ENCODE data around the gene IMPDH1.

The IMPDH1 gene

GRCh38 chr7:128405471-128406313 lies 4.1 kb downstream of the IMPDH1 start:
- peak; percentile 82 for DNase-seq (ENCODE audit: low spot score)

DNA sequence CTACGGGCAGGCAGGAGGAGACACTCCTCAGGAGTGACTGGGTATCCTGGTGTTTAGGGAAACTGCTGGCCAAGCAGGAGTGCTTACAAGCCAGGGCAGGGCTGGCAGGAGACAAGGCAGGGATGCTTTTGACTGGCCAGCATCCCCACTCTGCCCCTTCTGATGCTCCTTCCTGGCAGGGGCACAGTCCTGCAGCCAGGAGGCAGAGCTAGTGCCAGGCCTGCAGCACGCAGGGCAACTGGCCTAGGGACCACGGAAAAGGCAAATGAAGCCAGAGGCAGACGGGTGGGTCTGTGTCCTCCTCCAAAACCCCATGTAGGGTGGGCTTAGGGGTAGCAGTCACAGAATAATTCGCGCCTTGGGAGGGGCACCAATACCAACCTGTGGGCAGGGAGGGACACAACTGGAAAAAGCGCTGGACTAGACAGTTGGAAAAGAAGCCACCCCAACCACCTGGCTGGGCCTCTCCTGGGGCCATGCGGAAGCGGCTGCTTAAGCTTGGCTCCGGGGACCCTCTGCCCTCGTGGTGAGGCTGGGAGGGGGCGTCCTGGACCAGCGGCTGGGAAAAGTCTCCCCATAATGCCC lies 4.8 kb downstream of the IMPDH1 start:
- DNase-seq (ENCODE audit: low spot score), result no peak

DNA sequence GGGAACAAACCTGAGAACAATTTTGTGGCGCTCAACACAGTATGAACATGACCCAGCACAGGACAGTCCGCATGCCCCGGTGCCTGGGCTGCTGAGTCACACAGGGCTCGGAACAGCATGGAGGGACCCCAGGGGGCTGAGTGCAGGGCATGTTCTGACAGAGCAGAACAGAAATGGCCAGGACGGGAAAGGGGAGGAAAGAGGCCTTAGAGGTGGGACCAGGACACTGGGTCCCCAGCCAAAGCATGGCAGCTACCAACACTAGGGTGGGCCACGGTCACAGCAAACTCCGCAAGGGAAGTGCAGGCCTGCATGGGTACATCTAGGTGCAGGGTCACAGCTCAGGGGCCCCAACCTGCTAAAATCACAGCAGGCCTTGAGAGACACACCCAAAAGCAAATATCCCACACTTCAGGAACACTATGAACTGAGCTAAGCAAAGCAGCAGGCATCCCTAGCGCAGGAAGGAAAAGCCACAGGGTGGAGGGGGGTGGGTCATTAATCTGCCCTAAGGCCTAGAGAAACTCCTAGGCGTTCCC lies 5.6 kb downstream of the IMPDH1 start:
- DNase-seq (ENCODE audit: low spot score), result no peak

GRCh38 chr7:128403676-128404075 lies 6.1 kb downstream of the IMPDH1 start:
- DNase-seq (ENCODE audit: low spot score), result no peak

DNA sequence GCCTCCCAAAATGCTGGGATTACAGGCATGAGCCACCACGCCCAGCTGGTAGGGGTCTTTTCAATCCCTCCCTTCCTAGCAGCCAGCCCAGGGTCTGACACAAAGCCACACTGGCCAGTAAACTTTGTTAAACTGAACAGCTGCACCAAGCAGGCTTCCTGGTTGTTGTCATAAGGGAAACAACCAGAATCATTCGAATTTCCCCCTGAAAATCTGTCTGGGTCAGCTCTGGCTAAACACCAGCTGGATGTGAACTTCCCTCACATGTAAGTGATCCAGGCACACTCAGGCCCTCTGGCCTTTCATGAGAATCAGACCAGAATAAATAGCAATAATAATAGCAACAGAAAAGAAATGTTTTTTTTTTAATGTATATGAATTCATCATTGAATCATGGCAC lies 7.4 kb downstream of the IMPDH1 start:
- DNase-seq (ENCODE audit: low spot score), result no peak

GRCh38 chr7:128400566-128400965 lies 9.2 kb downstream of the IMPDH1 start:
- no peak for DNase-seq (ENCODE audit: low spot score)

DNA sequence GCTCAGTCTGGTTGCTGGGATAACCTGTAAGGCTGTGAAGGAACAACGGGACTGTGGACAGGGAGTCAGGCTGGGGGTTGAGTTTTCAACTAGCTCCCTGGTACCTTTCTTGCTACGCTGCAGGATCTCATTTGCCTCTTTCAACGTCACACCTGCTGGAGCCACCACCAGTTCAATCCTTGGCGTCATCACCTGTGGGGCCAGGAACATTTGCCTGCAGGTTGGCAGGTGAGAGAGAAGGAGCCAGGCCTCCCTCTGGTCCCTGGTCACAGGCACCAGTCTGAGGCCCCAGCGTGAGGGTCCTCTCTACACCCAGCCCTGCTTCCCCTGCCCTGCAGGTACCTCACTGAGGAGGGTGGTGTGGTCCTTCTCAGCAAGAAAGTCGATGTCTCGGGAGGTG lies 9.8 kb downstream of the IMPDH1 start:
- no peak for DNase-seq (ENCODE audit: low spot score)

DNA sequence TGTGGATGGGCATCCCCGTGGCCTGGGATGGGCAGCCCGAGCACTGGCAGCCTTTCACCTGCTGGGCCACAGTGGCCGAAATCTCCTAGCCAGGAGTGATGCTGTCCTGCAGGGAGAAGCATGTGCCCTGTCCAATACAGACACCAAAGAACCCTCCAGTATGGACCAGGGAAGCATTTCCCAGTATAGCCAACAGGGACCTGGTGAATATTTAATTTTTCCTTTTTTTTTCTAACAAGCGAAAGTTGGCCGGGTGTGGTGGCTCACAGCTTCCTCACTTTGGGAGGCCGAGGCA lies 11.0 kb downstream of the IMPDH1 start:
- no peak for DNase-seq (ENCODE audit: low spot score)

- DNase-seq (ENCODE audit: low spot score), result peak; percentile 49
Measured at GRCh38 chr7:128398016-128398840, 11.6 kb downstream of the IMPDH1 start.

DNA sequence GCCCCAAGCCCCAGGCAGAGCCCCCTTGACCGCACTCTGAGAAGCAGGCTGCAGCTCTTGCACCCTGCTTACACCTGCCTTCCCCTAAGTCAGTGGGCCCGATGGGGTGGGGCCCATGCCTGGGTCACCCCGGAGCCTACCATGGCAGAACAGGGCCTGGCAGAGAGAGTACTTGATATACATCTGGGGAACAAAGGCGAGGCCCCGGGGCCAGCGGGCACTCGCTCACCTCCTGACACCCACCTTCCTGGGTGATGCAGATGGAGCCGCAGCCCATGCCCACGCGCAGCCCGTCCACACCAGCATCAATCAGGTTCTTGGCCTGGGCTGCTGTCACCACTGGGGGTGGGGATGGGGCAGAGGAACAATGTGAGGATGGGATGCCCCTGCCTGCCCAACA lies 13.4 kb downstream of the IMPDH1 start:
- DNase-seq (ENCODE audit: low spot score), result no peak

DNA sequence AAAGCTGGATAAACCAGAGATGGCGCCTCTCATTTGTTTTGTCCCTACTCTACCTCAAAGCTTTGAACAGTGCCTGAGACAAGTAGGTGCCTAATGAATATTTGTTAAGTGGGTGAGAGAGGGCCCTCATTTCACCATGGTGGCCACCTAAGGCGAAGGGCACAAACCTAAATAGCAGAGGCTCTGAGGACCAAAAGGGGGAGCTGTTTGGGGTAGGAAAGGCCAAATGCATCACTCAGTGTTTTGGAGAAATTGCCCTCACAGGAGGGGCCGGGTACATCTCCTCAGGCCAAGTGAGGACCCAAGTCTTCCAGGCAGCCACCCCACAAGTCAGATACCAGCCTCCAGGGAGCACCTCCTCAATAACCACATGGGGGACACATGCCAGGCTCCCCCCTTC lies 14.0 kb downstream of the IMPDH1 start:
- no peak for DNase-seq (ENCODE audit: low spot score)

GRCh38 chr7:128394904-128395496 lies 14.8 kb downstream of the IMPDH1 start:
- DNase-seq (ENCODE audit: low spot score), result no peak

- no peak for DNase-seq (ENCODE audit: low spot score)
Measured at GRCh38 chr7:128393526-128394330, 16.1 kb downstream of the IMPDH1 start.

- no peak for DNase-seq (ENCODE audit: low spot score)
Measured at GRCh38 chr7:128392446-128393327, 17.1 kb downstream of the IMPDH1 start.

- no peak for DNase-seq (ENCODE audit: low spot score)
Measured at GRCh38 chr7:128391805-128392204, 18.0 kb downstream of the IMPDH1 start.

- no peak for DNase-seq (ENCODE audit: low spot score)
Measured at GRCh38 chr7:128390871-128391565, 18.8 kb downstream of the IMPDH1 start.

DNA sequence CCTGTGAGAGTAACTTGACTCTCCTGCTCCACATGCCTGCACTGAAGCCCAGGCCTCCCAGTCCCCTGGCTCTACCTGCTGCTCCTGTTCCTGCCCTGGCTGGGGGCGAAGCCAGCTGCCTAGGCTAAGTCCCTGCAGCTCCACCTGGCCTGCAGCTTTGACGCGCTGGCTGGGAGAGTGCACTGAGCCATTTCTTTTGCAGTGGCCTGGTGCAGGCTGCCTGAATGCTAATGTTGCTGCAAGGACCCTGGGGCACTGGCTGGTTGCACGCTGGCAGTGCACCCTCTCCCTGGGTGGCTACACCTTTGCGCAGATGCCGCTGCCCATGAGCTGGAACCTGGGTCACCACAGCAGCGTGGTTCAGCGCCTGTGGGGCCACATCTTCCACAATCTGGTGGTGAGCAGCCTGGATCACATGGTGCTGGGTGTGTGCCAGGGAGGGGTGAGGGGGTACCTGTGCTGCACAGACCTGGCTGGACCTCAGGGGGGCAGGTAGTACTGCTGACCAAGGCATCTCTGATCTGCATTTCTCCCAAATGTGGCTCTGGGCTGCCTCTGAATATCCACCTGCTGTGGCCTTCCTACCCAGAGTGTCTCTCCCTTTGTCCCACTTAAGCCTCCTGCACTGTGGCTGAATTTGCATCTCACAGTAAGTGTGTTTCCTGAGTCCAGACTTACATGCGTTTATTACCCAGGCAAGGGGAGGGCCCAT lies 20.0 kb downstream of the IMPDH1 start:
- no peak for DNase-seq (ENCODE audit: low spot score)

- DNase-seq (ENCODE audit: low spot score), result no peak
Measured at GRCh38 chr7:128389085-128389617, 20.6 kb downstream of the IMPDH1 start.

DNA sequence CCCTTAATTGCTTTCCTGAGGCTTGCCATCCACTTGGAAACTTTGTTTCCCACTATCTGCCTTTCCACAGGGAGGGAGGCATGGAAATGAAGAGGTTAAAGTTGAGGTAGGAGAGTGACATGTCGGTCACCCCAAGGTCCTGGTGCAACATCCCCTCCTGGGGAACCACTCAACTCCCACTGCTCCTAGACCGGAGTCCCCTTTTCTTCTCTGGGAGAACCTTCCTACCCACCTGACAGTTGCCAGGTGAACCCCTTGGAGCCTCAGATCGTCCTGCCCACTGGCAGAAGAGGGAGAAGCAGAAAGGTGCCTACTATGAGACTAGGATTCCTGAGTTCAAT lies 21.7 kb downstream of the IMPDH1 start:
- DNase-seq (ENCODE audit: low spot score), result no peak
